ENCODE results near the gene CENPX. TPM values are rescaled to one million over a fixed set of nuclear protein-coding genes. Genes with fewer than 3 reads are reported as not detected.
"Not testable (repeated sequence)": the region's sequence is repeated elsewhere in the genome, so short reads cannot be mapped to it uniquely, and the experiment has no call there.

The CENPX gene
- polyA plus RNA-seq, 1 donor = 28.6 TPM

DNA sequence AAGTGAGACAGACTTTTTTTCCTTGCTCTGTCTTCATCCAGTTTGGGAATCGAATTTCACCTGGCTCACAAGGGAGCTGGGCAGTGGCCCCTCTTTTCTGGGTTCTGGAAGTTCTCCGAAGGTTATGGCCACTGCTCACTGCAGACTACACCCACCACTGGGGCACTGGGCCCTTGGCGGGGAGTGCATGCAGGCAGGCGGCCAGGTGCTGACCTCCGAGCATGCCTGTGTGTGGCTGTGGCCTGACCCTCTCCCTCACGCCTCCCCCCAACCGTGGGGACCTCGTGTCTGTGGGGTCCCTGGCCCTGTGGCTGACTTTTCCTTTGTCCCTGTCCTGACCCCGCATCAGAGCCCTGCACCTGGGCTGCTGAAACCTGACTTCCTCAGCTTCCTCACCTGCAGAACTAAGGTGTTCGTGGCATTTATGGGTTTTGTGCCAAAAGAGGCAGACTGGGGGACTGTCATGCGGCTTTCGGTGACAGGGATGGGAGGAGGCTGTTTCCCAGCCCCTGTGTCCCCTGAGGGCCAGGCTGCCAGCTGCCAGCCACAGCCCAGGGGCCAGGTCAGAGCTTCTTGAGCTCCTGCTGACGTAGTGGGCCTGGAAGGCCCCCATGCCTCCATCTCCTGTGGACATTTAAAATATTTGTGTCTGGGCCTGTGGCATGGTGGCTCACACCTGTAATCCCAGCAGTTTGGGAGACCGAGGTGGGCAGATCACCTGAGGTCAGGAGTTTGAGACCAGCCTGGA, 23.8 kb downstream of the CENPX start:
- DNase-seq (ENCODE audit: low read depth) = no peak

- no peak for DNase-seq (ENCODE audit: low read depth)
These were observed 24.5 kb downstream of the CENPX start for GRCh38 chr17:81998212-81998611.

- DNase-seq (ENCODE audit: low read depth) = no peak
These were observed 25.8 kb downstream of the CENPX start for GRCh38 chr17:81996757-81997441.

DNA sequence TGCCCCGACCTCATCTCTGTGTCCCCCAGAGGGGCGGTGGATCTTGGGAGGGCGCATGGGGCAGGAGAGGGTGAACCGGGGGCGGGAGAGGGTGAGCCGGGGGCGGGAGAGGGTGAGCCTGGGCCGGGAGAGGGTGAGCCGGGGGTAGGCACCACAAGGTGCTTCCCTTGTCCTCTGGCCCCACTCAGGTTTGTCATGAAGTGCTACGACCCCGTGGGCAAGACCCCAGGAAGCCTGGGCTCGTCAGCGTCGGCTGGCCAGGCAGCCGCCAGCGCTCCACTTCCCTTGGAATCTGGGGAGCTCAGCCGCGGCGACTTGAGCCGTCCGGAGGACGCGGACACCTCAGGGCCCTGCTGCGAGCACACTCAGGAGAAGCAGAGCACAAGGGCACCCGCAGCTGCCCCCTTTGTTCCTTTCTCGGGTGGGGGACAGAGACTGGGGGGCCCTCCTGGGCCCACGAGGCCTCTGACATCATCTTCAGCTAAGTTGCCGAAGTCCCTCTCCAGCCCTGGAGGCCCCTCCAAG, 26.4 kb downstream of the CENPX start:
- DNase-seq (ENCODE audit: low read depth) = no peak

GRCh38 chr17:81995463-81996231, 27.0 kb downstream of the CENPX start:
- DNase-seq (ENCODE audit: low read depth) = no peak

GRCh38 chr17:81994593-81995462, 27.9 kb downstream of the CENPX start:
- DNase-seq (ENCODE audit: low read depth) = no peak

DNA sequence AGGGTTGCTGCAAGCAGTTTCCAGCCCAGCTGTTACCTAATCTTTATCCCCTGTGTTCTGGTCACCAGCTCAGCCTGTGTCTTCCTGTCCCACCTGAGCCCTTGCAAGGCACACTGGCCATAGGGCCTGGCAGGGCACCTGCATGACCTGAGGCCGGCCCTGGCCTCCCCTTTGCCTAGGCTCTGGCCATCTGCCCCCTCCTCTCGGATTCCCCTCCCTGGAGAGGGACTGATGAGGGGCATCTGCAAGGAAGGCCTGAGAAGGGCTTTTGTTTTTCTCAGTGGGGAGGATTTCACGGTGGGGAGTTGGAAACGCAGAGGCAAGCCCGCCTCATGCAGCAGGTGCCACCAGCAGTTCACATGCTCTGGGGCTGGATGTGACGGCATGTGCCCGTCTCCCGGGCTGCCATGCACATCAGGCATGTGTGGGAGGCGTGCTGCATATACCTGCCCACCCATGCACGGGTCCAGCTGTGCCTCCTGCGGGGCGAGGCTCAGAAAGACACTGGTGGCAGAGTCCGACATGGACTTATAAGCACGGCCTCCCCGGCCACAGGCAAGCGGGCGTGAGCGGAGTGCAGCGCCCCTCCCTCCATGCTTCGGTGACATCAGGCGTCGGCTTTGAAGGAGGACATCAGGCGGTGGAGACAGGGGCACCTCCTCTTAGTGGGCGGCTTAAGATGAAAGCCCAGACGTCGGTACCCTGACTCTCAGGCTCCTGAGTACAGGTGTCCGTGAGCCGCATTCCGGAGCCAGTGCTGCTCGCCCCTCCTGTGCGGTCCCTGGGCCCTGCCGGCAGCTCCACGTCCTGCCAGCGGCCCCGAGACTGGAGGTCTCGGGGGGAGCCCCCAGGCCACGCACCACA, 28.7 kb downstream of the CENPX start:
- no peak for DNase-seq (ENCODE audit: low read depth)

- DNase-seq (ENCODE audit: low read depth) = no peak
These were observed 30.2 kb downstream of the CENPX start for GRCh38 chr17:81992306-81993102.

GRCh38 chr17:81991684-81992305, 30.9 kb downstream of the CENPX start:
- DNase-seq (ENCODE audit: low read depth) = no peak

- no peak for DNase-seq (ENCODE audit: low read depth)
These were observed 31.6 kb downstream of the CENPX start for GRCh38 chr17:81990836-81991683.

DNA sequence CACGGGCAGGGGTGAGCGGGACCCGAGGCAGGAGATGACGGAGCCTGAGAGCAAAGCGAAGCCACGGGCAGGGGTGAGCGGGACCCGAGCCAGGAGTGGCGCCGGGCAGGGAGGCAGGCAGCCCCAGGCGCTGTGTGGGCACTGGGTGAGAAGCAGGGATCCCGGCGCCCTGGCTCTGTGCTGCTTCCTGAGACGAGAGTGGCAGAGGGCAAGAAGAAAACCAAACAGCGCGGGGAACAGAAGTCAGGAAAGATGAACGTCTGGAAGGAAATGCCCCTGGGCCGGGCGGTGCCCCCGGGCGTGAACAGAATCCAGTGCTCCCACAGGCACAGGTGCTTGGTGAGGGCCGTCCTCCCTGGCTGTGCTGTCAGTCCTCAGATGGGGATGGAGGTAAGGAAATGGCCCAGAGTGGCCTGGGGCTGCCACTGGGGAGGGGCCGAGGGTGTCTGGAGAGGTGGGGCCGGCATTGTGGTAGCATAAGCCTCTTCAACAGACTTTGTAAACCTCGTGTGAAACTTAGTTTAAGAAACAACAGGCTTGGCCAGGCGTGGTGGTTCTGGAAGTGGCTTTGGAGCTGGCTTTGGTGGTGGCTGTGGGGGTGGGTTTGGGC, 35.4 kb downstream of the CENPX start:
- DNase-seq (ENCODE audit: low read depth) = no peak

- no peak for DNase-seq (ENCODE audit: low read depth)
These were observed 36.1 kb downstream of the CENPX start for GRCh38 chr17:81986606-81987005.

DNA sequence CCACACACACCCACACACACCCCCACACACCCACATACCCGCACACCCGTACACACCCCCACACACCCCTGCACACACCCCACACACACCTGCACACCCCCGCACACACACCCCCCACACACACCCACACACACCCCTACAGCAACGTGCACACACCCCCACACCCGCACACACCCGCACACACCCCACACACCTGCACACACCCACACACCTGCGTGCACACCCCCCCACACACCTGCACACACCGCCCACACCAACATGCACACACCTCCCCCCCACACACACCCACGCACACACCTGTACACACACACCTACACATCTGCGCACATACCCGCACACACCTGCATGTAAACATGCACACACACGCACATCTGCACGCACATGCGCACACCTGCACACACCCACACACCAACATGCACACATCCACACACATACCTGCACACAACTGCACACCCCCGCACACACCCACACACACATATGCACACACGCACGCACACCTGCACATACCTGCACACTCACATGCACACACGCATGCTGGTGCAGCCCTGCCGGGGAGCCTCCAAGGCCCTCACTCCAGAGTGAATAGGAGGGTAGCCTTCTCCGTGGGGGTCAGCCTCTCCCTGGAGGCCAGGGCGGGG, 37.8 kb downstream of the CENPX start:
- DNase-seq (ENCODE audit: low read depth) = no peak

GRCh38 chr17:81983639-81984373, 38.9 kb downstream of the CENPX start:
- no peak for DNase-seq (ENCODE audit: low read depth)

DNA sequence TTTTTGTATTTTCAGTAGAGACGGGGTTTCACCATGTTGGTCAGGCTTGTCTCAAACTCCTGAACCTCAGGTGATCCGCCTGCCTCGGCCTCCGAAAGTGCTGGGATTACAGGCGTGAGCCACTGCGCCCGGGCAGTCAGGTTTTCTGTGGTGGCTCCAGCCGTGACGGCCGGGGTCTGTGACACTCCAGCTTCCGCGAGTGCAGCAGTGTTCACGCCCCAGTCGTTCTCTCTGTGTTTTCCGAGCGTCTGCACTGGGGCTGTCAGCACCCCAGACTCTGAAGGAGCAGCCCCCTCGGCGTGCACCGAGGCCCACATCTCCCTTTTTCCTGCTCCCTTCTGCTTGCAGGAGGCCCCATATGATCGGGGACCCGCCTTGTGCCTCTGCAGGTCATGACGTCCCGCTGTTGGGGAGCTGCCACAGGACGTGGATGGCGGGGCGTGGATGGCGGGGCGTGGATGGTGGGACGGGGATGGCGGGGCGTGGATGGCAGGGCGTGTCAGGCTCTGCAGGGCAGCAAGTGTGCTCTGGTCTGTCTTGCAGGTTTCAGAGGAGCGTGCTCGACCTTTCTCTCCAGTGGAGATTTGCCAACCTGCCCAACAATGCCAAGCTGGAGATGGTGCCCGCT, 39.6 kb downstream of the CENPX start:
- no peak for DNase-seq (ENCODE audit: low read depth)

DNA sequence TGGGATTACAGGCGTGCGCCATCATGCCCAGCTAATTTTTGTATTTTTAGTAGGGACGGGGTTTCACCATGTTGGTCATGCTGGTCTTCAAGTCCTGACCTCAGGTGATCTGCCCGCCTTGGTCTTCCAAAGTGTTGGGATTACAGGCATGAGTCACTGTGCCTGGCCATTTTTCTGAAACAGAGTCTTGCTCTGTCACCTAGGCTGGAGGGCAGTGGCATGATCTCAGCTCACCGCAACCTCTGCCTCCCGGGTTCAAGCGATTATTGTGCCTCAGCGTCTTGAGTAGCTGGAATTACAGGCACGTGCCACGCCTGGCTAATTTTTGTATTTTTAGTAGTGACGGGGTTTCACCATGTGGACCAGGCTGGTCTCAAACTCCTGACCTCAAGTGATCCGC, 41.2 kb downstream of the CENPX start:
- not testable (repeated sequence) for DNase-seq (ENCODE audit: low read depth)
